HG03432 (cell line): ENCODE results near the gene ADPRM.
A peak's percentile ranks its signal among the peaks of the same experiment; 100 is the strongest.
"Not testable (repeated sequence)": the region's sequence is repeated elsewhere in the genome, so short reads cannot be mapped to it uniquely, and the experiment has no call there.

ENCODE experiments used
- ATAC-seq: cut with Tn5 transposase; IDR thresholded peaks from one replicate; pipeline ENCODE4 v1.9.1; 2021; ENCODE audit warnings: mild to moderate bottlenecking, moderate library complexity; ENCODE audit not compliant: unreplicated experiment

The ADPRM gene

DNA sequence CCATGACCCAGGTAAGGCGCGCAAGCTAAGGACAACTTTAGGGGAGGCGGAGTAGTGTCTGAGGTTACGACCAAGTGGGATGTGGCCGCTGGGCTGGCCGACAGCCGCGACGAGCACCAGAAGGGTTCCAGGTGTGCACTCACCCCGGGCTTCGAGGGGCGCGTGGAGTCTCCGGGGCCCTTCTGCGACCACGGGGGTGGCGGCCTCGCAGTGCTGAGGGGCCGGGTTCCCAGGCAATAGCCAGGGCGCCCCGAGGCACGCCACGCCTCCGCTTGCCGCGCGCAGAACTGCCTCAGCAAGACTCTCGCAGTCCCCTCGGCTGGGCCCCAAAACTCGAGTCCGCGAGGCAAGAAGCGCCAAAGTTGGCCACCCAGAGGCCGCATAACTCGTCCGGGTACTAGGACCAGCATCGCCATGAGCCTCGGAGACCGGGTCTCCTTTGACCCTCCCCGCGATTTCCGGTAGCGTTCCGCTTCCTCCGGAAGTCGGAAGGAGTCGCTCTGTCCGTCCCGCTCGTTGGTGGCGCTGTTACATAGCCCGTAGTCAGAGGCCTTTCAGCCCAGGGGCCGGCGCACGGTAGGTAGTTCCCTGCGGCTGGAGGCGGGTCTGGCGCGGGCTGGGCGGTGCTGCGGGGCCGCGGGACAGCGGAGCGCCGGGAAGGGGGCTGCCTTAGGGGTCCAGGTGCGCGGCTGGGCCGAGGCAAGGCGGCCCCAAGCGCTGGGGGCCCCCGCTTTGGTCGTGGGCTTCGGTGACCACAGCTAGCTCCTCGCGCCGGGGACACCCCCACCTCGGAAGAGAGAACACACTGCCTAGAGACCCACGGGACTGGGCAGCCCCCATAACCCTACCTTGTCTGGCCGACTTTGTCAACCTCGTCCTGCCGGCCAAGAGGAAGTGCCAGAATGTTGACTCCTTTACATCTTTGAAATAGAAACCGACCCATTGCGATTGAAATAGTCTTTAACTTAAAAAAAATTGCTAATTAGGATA lies at the start of gene ADPRM, which contains the start of gene SCO1:
TSS of gene ADPRM (plus strand) at position 503 of the 990 bp plus-strand sequence. CDS start 7,333 bp downstream, outside the sequence.
TSS of gene SCO1 (minus strand) at position 442 of the 990 bp plus-strand sequence. CDS start at position 416, 26 bp downstream.
- ATAC-seq: peak; percentile 96

- no peak for ATAC-seq
These were observed 49.0 kb upstream of the ADPRM start for GRCh38 chr17:10648381-10648780.

- no peak for ATAC-seq
These were observed 48.4 kb upstream of the ADPRM start for GRCh38 chr17:10648956-10649355.

DNA sequence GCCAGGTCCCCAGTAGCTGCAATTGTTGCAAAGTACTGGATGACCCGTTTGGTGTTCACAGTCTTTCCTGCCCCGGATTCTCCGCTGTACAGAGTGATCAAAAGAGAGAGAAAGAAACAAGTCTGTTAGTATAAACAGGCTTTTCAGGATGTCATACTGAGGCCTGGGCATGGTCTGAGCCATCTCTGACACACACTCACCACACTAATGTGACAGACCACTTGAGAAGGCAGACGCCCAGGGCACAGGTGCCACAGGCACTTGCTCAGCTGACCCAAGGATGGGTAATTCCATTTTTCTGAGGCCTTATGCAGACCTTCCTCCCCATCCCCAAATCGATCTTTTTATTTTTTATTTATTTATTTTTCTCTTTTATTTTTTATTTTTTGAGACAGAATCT lies 47.8 kb upstream of the ADPRM start:
- no peak for ATAC-seq

GRCh38 chr17:10651927-10652326 lies 45.5 kb upstream of the ADPRM start:
- ATAC-seq: no peak

DNA sequence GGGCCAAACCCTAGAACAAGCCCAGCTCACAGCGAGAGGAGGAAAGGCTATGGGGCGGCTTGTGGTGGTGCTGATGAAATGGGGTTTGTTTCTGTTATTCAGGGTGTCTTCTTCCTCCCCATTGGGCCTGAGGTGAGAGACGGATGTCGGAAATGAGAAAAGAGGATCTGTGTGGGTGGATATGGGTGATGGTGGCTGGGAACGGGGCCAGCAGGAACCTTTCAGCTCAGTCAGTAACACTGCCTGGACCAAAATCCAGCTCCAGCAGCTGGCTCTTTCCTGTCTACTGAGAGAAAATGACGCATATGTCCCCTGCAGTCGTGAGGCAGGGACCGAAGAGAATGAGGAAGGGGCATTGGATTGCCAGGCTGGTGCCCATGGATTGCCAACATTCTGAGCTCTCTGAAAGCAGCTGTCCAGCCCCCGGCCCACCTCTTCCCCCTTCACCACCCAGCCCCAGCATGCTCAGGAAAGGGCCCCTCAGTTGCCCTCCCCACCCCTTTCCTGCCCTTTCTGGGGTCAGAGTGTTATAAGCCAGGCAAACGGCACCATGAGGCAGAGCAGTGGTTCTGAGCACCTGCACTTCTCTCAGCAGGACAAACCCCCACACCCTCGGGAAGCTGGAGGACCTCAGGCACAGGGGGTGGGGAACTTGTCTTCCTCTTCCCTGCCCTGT lies 44.3 kb upstream of the ADPRM start:
- ATAC-seq: no peak

GRCh38 chr17:10653987-10654386 lies 43.4 kb upstream of the ADPRM start:
- ATAC-seq: no peak

DNA sequence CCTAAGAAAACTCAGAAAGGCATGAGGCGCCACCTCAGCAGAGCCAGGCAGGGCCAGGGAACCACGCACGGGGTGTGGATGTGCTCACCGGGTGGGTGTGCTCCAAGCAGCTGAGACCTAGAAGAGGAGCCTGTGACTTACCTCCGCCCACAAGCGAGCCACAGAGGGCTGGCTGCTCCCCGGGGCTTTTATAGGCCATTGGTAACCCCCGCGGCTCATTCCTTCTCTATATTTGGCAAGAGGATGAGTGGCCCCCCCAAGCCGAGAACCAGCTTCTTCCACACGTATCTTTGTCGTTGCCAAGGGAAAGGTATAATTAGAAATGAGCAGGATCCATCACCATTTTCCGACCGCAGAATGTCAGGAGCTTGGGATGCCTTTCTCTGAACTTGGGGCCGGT lies 40.2 kb upstream of the ADPRM start, which contains the start of gene MYH3:
TSS of gene MYH3 (minus strand) at position 162 of the 400 bp plus-strand sequence. CDS start 2,245 bp downstream, outside the sequence.
- no peak for ATAC-seq

GRCh38 chr17:10657879-10658278 lies 39.5 kb upstream of the ADPRM start:
- ATAC-seq: no peak

- ATAC-seq: no peak
These were observed 36.0 kb upstream of the ADPRM start for GRCh38 chr17:10661437-10661836.

- no peak for ATAC-seq
These were observed 34.2 kb upstream of the ADPRM start for GRCh38 chr17:10663231-10663630.

GRCh38 chr17:10664571-10664970 lies 32.8 kb upstream of the ADPRM start:
- no peak for ATAC-seq

GRCh38 chr17:10666906-10667305 lies 30.5 kb upstream of the ADPRM start:
- no peak for ATAC-seq

GRCh38 chr17:10668775-10669174 lies 28.6 kb upstream of the ADPRM start:
- ATAC-seq: no peak

GRCh38 chr17:10673312-10673711 lies 24.1 kb upstream of the ADPRM start:
- ATAC-seq: no peak

DNA sequence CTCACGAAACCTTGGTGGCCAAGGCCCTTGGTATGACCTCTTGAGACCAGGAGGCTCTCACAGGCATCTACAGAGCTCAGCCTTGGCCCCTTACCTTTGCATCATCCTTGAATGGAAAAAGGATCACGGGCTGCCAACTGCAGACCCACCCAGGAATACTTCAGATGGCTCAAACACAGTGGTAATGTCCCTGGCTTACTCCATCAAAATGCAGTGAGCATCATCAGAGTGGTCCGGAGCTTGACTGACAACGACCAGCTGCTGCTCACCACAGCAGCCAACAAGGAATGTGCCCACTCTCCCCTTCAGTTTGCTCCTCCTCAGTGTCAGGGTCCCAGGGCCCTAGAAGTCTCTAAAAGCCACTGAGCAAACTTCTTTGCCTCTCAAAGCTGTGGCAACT lies 22.7 kb upstream of the ADPRM start:
- ATAC-seq: no peak

DNA sequence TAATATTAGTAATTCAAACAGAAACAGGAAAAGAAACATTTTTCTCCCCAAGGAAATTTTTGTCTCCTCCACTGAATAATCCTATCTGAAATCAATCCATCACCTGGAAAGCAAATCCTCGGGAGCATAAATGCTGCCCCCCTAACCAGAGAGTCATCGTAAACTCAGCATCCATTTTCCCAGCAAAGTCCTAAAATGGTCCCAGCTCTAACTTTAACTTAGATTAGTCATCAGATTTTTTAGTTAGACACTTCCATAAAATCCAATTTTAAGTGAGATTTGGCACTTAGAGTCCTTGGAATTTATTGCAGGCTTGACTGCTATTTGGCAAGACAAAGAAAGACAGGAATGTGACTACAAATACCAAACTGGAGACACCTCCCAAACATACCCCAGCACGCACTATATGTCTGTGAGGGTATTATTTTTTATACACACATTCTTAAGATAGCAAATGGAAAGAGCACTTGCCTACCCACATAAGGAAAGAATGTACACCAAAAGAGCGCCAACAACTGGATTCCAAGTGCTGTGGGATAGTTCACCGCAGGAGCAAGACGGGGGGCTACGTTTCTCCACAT lies 15.4 kb upstream of the ADPRM start:
- ATAC-seq: no peak

DNA sequence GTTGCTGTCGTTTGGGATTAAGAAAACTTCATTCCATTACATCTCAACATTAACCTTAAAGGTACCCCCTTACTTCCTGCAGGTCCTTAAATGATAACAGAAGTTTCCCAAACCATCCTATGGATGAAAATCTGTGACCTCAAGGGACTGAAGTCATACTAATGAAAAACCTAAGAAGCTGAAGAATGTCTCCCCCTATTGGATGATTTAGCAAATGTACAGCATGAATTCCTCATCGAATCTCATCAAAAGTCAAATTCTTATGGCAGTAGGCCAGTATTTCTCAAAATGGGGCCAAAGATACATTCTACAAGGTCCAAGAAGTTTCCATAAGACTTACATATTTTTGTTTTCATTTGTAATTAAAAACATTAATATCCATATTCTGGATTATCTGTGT lies 13.5 kb upstream of the ADPRM start:
- ATAC-seq: no peak

DNA sequence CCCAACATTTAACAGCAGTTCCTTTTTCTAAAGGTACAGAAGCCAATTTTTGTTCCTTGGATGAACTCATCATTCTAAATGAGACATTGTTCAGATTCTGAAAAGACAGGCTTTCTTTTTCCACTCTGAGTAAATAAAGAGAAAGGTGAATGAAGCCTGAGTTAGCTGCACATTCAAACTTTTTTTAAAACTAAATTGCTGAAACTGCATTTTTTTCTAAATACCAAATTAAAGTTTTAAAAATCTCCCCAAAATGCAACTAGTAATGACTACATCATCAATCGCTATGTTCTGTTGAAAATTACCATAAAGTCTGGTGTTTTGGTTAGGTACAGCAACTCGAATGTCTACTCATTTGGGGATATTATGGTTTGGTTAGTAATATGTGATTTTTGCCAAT lies 9.9 kb upstream of the ADPRM start:
- no peak for ATAC-seq

- not testable (repeated sequence) for ATAC-seq
These were observed 1.5 kb upstream of the ADPRM start for GRCh38 chr17:10695875-10696407.
